PC-9 (cell line): ENCODE data around the gene SCRN1. TPM values are rescaled to one million over a fixed set of nuclear protein-coding genes. Genes with fewer than 3 reads are reported as not detected.

Experiments
- BruUV-seq: library from RNA; stranded (reverse); fragments of 400-500 nt; replicated peaks from 2 replicates; lab custom pipeline; 2021; lab: Mats Ljungman, UMichigan
- CTCF ChIA-PET: fragments of 300-600 bp; sonication (Branson Sonifier 250); formaldehyde crosslinking; loops from one replicate; lab custom pipeline; 2022; ENCODE audit warnings: antibody characterized with exemption; lab: Charles Lee
- POLR2A ChIA-PET: fragments of 300-600 bp; sonication (Branson Sonifier 250); formaldehyde crosslinking; loops from one replicate; lab custom pipeline; 2022; ENCODE audit warnings: antibody characterized with exemption; ENCODE audit not compliant: unreplicated experiment; lab: Charles Lee
- DNase-seq, 2 experiments: peaks; one replicate each; pipeline versions ENCODE4 v3.0.0 to v3.0.0-alpha.2; 2015 to 2022; ENCODE audit warnings: mixed read lengths in 1 of 2
- H2AFZ ChIP-seq: fragments of 200-600 bp; sonication (generic); 2 replicates; pipeline ENCODE4 v1.8.1; 2017; ENCODE audit warnings: antibody characterized with exemption
- H3F3A ChIP-seq: fragments of 200-600 bp; sonication (generic); 2 replicates; pipeline ENCODE4 v1.8.1; 2017; ENCODE audit warnings: antibody characterized with exemption, mild to moderate bottlenecking, low read depth; ENCODE audit not compliant: insufficient read depth
- H3K27ac ChIP-seq: fragments of 200-600 bp; sonication (generic); 2 replicates; pipeline ENCODE4 v1.6.1; 2016; ENCODE audit warnings: mixed run types
- H3K27me3 ChIP-seq: fragments of 200-600 bp; sonication (generic); 2 replicates; pipeline ENCODE4 v1.6.1; 2016; ENCODE audit warnings: low read depth, mixed run types; ENCODE audit not compliant: insufficient read depth
- H3K36me3 ChIP-seq: fragments of 200-600 bp; sonication (generic); 2 replicates; pipeline ENCODE4 v1.6.1; 2016; ENCODE audit warnings: low read depth, mixed run types
- H3K4me1 ChIP-seq: fragments of 200-600 bp; sonication (generic); replicated peaks from 2 replicates; pipeline ENCODE4 v1.6.1; 2016; ENCODE audit warnings: mixed run types; ENCODE audit not compliant: insufficient read depth
- H3K4me2 ChIP-seq: fragments of 200-600 bp; sonication (generic); 2 replicates; pipeline ENCODE4 v1.6.1; 2017; ENCODE audit warnings: mixed run types
- H3K4me3 ChIP-seq: fragments of 200-600 bp; sonication (generic); 2 replicates; pipeline ENCODE4 v1.6.1; 2016; ENCODE audit warnings: mixed run types
- H3K79me2 ChIP-seq: fragments of 200-600 bp; sonication (generic); 2 replicates; pipeline ENCODE4 v1.6.1; 2017; ENCODE audit warnings: low read depth, mixed run types
- H3K9me2 ChIP-seq: fragments of 200-600 bp; sonication (generic); 2 replicates; pipeline ENCODE4 v1.8.1; 2017; ENCODE audit warnings: mild to moderate bottlenecking; ENCODE audit not compliant: insufficient read depth
- H3K9me3 ChIP-seq: fragments of 200-600 bp; sonication (generic); 2 replicates; pipeline ENCODE4 v1.8.1; 2016; ENCODE audit warnings: low read depth; ENCODE audit not compliant: insufficient read depth
- H4K20me1 ChIP-seq: fragments of 200-600 bp; sonication (generic); 2 replicates; pipeline ENCODE4 v1.8.1; 2017; ENCODE audit not compliant: insufficient read depth
- EZH2 ChIP-seq: fragments of 200-600 bp; sonication (generic); IDR thresholded peaks from 2 replicates; pipeline ENCODE4 v1.8.0; 2017; ENCODE audit warnings: antibody characterized with exemption, low read depth
- intact Hi-C: fragments of 100-400 bp; cut with micrococcal nuclease; formaldehyde crosslinking; loops from one replicate; pipeline ENCODE4 v1.10.0; 2022; ENCODE audit not compliant: unreplicated experiment
- total RNA-seq: library from RNA; stranded (reverse); gene quantifications from 2 replicates; pipeline ENCODE4 v1.2.3, GENCODE V29; 2021
- TF ChIP-seq, protein P1 (sequence below): fragments of 200-600 bp; sonication (generic); conservative IDR thresholded peaks from 2 replicates; pipeline ENCODE4 v1.6.1; 2017; ENCODE audit warnings: mixed run types, antibody characterized with exemption, mild to moderate bottlenecking, moderate library complexity

The SCRN1 gene
- total RNA-seq, 1 experiment from 2014 or later = 94.4 TPM

DNA sequence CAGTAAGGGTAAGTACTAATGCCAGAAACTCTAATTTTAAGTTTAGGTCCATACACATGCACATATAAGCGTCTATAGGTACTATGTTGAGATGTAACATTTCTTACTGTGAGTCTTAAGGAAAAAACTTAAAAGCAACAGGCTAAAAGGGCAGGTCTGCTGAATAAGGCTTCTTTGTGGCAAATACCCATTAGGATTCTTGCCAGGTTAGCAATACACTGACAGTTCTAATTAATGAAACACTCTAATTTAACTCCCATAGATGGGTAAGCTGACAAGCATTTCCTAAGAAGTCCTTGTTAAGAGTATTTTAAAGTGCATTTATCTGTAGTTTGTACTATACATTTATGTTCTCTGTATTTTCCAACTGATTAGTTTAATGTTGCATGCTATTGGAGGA, 14.0 kb downstream of the SCRN1 start:
- intact Hi-C loops = no loop called here

DNA sequence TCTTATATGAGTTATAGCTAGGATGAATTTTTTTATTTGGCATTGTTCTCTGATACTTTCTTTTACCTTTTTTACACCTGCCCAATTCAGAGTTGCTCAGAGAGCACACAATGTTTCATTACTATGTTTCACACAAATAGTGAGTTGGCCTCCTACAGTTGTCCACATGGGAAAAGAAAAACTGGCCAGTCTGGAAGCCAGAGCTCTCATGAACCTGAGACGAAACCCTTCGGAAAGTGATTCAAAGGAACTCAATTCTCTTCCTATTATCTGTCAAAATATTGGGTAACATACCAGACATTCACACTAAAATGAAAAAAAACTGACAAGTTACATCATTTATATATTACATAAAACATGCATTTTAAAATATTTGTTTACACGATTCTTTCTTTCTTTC, 15.3 kb downstream of the SCRN1 start:
- POLR2A ChIA-PET = no interaction called here

More for the DNA sequence above, 14.0 kb downstream of the SCRN1 start:
- Histone ChIP-seq H4K20me1 (peaks cover 10% of the 10 kb centered on the region; the same call in 1 of the 2 replicates), H3K4me2 (no peak overlapping the region), H3K27me3 (no peaks in the 10 kb centered on the region), H3K79me2 (peaks cover 27% of the 10 kb centered on the region), H3K36me3 (no peaks in the 10 kb centered on the region), H3F3A (no peaks in the 10 kb centered on the region), H3K4me1 (no peaks in the 10 kb centered on the region), H3K9me3 (no peaks in the 10 kb centered on the region), H3K9me2 (no peaks in the 10 kb centered on the region), H2AFZ (no peak overlapping the region), H3K27ac (no peak overlapping the region), H3K4me3 (no peak overlapping the region)
- POLR2A ChIA-PET = interaction anchor here (0.7 kb wide), 1 partner anchor 352 kb away, joined by 5 read pairs; no protein-coding TSS in a partner anchor
- no peak for DNase-seq
- BruUV-seq = no TSS peak
- CTCF ChIA-PET = no interaction called here
- TF ChIP-seq, protein P1, sequence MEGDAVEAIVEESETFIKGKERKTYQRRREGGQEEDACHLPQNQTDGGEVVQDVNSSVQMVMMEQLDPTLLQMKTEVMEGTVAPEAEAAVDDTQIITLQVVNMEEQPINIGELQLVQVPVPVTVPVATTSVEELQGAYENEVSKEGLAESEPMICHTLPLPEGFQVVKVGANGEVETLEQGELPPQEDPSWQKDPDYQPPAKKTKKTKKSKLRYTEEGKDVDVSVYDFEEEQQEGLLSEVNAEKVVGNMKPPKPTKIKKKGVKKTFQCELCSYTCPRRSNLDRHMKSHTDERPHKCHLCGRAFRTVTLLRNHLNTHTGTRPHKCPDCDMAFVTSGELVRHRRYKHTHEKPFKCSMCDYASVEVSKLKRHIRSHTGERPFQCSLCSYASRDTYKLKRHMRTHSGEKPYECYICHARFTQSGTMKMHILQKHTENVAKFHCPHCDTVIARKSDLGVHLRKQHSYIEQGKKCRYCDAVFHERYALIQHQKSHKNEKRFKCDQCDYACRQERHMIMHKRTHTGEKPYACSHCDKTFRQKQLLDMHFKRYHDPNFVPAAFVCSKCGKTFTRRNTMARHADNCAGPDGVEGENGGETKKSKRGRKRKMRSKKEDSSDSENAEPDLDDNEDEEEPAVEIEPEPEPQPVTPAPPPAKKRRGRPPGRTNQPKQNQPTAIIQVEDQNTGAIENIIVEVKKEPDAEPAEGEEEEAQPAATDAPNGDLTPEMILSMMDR = no peak
- no peak for TF ChIP-seq EZH2

DNA sequence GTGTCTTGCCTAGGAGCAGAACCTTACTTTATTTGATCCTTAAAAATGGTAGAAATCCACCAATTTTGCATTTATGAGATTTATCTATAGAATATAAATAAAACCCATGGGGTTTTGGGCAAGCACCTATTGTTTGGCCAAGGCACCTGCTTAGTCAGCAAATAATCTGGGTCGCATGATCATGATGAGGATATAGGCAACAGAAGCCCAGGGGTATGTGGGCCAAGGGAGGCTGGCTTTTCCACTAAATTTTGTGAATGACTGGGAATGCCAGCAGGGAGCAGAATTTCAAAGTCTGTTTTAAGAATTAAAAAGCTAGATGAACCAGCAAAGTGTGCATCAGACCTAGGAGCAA, 17.3 kb downstream of the SCRN1 start:
- intact Hi-C loops = no loop called here
- no TSS peak for BruUV-seq
- H3K4me3 ChIP-seq = no peak overlapping the region
- POLR2A ChIA-PET = no interaction called here
- TF ChIP-seq, protein P1 = no peak
- no peak for TF ChIP-seq EZH2
- H3K9me2 ChIP-seq = no peaks in the 10 kb centered on the region
- no peak for DNase-seq
- CTCF ChIA-PET = no interaction called here
- H3K79me2 ChIP-seq = peaks cover 16% of the 10 kb centered on the region; the same call in 1 of the 2 replicates
- peaks cover 7% of the 10 kb centered on the region; the same call in 1 of the 2 replicates for H3K36me3 ChIP-seq
- 0 out of 2 replicates have a peak, but pooled peaks cover 3% of the 10 kb centered on the region for H4K20me1 ChIP-seq
- H3F3A ChIP-seq = no peaks in the 10 kb centered on the region
- no peaks in the 10 kb centered on the region for H3K27me3 ChIP-seq
- no peaks in the 10 kb centered on the region for H3K4me1 ChIP-seq
- H3K9me3 ChIP-seq = no peaks in the 10 kb centered on the region
- no peak overlapping the region for H3K27ac ChIP-seq
- no peak overlapping the region for H3K4me2 ChIP-seq
- H2AFZ ChIP-seq = no peak overlapping the region

More for the DNA sequence above, 15.3 kb downstream of the SCRN1 start:
- no TSS peak for BruUV-seq
- Histone ChIP-seq H3K79me2 (peaks cover 27% of the 10 kb centered on the region), H3K9me3 (no peaks in the 10 kb centered on the region), H3K36me3 (no peaks in the 10 kb centered on the region), H3K27me3 (no peaks in the 10 kb centered on the region), H4K20me1 (peaks cover 8% of the 10 kb centered on the region; the same call in 1 of the 2 replicates), H3F3A (no peaks in the 10 kb centered on the region), H3K27ac (no peak overlapping the region), H3K4me3 (no peak overlapping the region), H3K4me2 (no peak overlapping the region), H3K9me2 (no peaks in the 10 kb centered on the region), H3K4me1 (no peaks in the 10 kb centered on the region), H2AFZ (no peak overlapping the region)
- TF ChIP-seq, protein P1 = no peak
- CTCF ChIA-PET = no interaction called here
- no peak for DNase-seq
- intact Hi-C loops = no loop called here
